Cardiac muscle cell (in vitro differentiated cells and primary cell): ENCODE data around the gene SPON2. TPM values are rescaled to one million over a fixed set of nuclear protein-coding genes. Genes with fewer than 3 reads are reported as not detected.

Source experiments
- DNase-seq, 2 donors: peaks; one replicate each; pipeline versions ENCODE4 v3.0.0 to v3.0.0-alpha.2; 2010 to 2017; ENCODE audit warnings: low read depth in 1 of 2, low spot score in 1 of 2
- H3K27ac ChIP-seq: fragments of 200-600 bp; sonication (generic); 2 replicates; pipeline ENCODE4 v1.5.1; 2016
- H3K27me3 ChIP-seq: fragments of 200-600 bp; sonication (generic); 2 replicates; pipeline ENCODE4 v1.6.0; 2016; ENCODE audit warnings: control low read depth
- H3K36me3 ChIP-seq: fragments of 200-600 bp; sonication (generic); 2 replicates; pipeline ENCODE4 v1.5.1; 2016; ENCODE audit warnings: control low read depth
- H3K4me1 ChIP-seq: fragments of 200-600 bp; sonication (generic); 2 replicates; pipeline ENCODE4 v1.8.1; 2017; ENCODE audit warnings: low read depth, mild to moderate bottlenecking, mixed run types
- H3K4me3 ChIP-seq: fragments of 200-600 bp; sonication (generic); 2 replicates; pipeline ENCODE4 v1.5.1; 2016; ENCODE audit warnings: mild to moderate bottlenecking
- H3K9me3 ChIP-seq: fragments of 200-600 bp; sonication (generic); 2 replicates; pipeline ENCODE4 v1.5.1; 2017; ENCODE audit warnings: low read depth, mild to moderate bottlenecking, control low read depth
- polyA plus RNA-seq: library from polyadenylated mRNA; unstranded; fragments of >200 nt; fragmentation: Nextera tagmentation; extraction: Ambion mirVana; gene quantifications from 2 replicates; pipeline ENCODE4 v1.2.1, GENCODE V29; 2016
- total RNA-seq: library from RNA; depleted of rRNA; stranded (reverse); fragments of >200 nt; gene quantifications from 2 replicates; pipeline ENCODE4 v1.2.3, GENCODE V29; 2016
- TF ChIP-seq, protein P1 (sequence below): IDR thresholded peaks from 2 replicates; pipeline ENCODE4 v1.5.1; 2012; ENCODE audit warnings: low read depth, mild to moderate bottlenecking, low read length

The SPON2 gene
- total and polyA plus RNA-seq, 2 experiments from 2014 or later, result 0.12 to 0.98 TPM

DNA sequence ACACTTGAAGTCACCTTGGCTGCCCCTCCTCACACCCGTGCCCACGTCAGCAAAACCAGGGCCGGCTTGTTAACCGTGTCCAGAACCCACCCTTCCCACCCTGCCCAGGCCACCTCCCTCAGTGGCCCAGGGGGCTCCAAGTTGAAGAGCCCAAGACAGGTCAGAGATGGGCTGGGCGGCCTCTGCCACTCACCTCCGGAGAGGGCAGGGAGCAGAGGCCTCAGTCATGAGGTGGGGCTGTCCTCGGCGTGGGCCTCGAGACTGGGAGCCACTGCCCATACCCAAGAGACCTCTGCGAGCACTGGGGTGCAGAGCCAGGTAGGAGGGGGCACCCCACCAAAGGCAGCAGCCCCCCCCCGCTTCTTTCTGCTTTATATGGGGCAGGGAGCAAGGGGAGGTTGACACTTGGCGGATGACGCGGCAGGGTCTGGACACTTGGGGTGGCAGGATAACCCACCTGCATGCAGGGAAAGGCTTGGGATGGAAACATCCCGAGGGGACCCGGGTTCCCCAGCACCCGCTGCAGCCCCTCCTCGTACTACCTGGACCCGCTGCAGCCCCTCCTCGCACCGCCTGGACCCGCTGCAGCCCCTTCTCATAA is 38.0 kb upstream of the SPON2 start:
- peak overlapping the region; percentile 79 for H3K27ac ChIP-seq
- peaks cover 5% of the 10 kb centered on the region for H3K4me1 ChIP-seq
- H3K36me3 ChIP-seq, result peaks cover 20% of the 10 kb centered on the region
- DNase-seq, result no peak
- H3K27me3 ChIP-seq, result no peaks in the 10 kb centered on the region
- TF ChIP-seq, protein P1, sequence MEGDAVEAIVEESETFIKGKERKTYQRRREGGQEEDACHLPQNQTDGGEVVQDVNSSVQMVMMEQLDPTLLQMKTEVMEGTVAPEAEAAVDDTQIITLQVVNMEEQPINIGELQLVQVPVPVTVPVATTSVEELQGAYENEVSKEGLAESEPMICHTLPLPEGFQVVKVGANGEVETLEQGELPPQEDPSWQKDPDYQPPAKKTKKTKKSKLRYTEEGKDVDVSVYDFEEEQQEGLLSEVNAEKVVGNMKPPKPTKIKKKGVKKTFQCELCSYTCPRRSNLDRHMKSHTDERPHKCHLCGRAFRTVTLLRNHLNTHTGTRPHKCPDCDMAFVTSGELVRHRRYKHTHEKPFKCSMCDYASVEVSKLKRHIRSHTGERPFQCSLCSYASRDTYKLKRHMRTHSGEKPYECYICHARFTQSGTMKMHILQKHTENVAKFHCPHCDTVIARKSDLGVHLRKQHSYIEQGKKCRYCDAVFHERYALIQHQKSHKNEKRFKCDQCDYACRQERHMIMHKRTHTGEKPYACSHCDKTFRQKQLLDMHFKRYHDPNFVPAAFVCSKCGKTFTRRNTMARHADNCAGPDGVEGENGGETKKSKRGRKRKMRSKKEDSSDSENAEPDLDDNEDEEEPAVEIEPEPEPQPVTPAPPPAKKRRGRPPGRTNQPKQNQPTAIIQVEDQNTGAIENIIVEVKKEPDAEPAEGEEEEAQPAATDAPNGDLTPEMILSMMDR, result no peak
- no peak overlapping the region for H3K4me3 ChIP-seq
- no peaks in the 10 kb centered on the region for H3K9me3 ChIP-seq

DNA sequence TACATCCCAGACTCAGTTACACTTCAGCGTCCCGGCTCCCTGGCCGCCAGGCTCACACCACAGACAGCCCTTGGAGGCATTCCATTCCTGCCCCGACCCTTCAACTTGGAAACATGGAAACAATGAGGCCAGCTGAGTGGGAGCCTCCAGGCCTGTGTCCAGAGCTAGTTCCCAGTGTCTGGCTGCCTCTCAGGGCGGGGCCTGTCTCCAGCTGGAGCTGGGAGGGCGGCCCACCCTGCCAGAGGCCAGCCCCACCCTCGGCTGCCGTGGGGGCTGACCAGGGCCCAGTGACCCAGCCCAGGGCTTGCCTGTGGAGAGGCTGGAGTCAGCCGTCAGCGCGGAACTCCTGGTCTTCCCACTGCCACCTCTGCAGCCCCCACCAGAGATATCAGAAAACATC is 37.4 kb upstream of the SPON2 start:
- Histone ChIP-seq H3K9me3 (no peaks in the 10 kb centered on the region), H3K36me3 (peaks cover 16% of the 10 kb centered on the region), H3K27ac (peak overlapping the region; percentile 79), H3K27me3 (no peaks in the 10 kb centered on the region), H3K4me1 (peaks cover 5% of the 10 kb centered on the region), H3K4me3 (no peak overlapping the region)
- TF ChIP-seq, protein P1, result no peak
- peak; percentile 60 to 95 for DNase-seq

DNA sequence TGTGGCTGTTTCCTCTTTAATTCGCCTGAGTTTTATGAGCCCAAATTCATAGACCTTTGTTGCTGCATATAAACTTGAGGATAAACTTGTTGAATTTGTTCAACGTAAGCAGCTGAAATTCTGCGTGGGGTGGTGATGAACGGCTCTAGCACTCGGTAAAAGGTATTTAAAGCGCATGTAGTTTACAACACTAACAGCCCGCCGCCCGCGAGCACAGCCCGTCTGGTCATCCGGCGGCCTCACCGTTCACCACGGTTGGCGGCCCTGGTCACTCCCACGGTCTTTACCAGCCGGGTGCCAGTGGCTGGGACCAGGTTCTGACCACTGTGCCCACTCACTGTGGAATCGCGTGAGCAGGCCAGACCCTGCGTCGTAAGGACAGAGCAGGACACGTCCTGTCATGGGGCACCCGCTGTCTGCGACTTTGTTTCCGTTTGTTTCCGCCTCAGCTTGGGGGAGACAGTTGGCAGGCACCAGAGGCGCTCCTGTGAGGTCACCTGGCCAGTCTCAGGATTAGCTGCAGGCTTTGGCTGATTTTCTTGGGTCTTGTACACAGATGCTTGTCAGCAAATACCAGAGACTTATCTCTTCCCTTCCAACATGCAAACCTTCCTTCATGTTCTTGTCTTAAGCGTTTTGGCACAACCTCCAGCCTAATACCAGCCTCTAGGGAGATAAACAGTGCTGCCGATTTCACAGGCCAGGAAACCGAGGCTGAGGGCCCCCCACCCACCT is 36.8 kb upstream of the SPON2 start:
- H3K27me3 ChIP-seq, result no peaks in the 10 kb centered on the region
- TF ChIP-seq, protein P1, result no peak
- H3K4me3 ChIP-seq, result no peak overlapping the region
- peaks cover 16% of the 10 kb centered on the region for H3K36me3 ChIP-seq
- H3K4me1 ChIP-seq, result peaks cover 5% of the 10 kb centered on the region
- H3K9me3 ChIP-seq, result no peaks in the 10 kb centered on the region
- H3K27ac ChIP-seq, result peak overlapping the region; percentile 79
- peak in 1 of 2 donors; percentile 69 for DNase-seq

DNA sequence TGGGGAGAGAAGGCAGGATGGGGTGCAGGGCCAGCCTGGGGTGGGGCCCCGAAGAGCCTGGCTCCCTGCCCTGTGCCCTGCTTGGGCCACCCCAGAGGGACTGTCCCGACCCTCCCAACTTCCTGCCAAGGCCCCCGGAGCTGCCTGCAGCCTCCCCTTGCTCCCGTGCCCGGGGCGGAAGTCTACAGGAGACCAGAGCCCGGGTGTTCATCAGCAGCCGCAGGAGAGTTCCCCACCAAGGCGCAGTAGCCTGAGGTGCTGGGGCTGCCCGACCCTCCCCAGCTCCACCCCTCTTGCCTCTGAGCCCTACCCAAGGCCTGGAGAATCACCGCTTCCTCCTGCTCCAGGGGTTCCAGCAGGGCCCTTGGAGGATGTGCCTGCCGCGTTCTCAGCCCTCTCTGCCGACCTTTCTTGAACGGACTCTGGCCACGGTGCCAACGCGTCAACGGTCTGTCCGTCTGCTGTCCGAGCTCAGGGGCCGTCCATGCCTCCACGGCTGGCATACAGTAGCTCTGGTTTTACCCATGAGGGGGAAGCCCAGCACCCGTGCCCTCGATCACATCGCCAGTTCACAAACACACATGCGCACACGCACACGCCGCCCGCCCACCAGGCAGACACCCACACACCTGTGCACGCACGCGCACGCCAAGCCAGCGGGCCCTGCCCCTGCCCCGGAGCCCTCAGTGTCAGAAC is 36.0 kb upstream of the SPON2 start:
- Histone ChIP-seq H3K27me3 (no peaks in the 10 kb centered on the region), H3K27ac (no peak overlapping the region), H3K4me1 (peaks cover 5% of the 10 kb centered on the region), H3K4me3 (no peak overlapping the region), H3K9me3 (no peaks in the 10 kb centered on the region), H3K36me3 (peaks cover 11% of the 10 kb centered on the region)
- TF ChIP-seq, protein P1, result no peak
- DNase-seq, result peak in 1 of 2 donors; percentile 53

DNA sequence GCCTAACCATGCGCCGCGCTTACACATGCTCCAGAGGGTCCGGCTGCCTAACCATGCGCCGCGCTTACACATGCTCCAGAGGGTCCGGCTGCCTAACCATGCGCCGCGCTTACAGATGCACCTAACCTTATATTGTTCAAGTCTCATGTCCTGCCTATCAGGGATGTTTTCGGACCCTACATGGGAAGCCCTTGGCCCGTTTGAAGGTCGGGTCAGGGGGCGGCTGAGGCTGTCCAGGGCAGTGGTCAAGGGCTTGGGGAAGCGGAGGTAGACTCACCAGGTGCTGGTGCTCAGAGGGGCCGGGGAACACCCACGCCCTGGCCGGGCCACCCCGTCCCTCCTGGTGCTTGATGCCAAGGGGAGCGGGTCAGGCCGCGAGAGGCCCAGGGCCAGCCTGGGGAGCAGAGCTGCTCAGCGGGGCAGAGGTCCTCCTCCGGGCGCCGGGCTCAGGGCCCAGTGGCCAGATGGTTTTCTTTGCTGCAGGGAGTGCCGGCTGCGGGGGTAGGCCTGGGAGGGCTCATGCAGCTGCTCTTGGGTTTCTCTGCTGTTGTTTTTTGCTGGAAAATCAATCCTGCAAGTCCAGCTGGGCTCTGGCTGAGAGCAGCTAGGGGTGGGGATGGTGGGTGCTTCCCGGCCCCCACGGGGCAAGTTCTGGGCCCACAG is 35.4 kb upstream of the SPON2 start:
- no peaks in the 10 kb centered on the region for H3K9me3 ChIP-seq
- H3K27me3 ChIP-seq, result no peaks in the 10 kb centered on the region
- H3K4me3 ChIP-seq, result no peak overlapping the region
- peaks cover 5% of the 10 kb centered on the region for H3K36me3 ChIP-seq
- DNase-seq, result peak in 1 of 2 donors; percentile 89
- no peak overlapping the region for H3K27ac ChIP-seq
- peaks cover 5% of the 10 kb centered on the region for H3K4me1 ChIP-seq
- TF ChIP-seq, protein P1, result no peak
